HFF-Myc (cell line): ENCODE results near the gene DGKQ.

Source experiments
- DNase-seq: peaks from one replicate; pipeline ENCODE4 v3.0.0-alpha.2; 2011; ENCODE audit warnings: low read depth; ENCODE audit errors: extremely low read depth
- H3K4me3 ChIP-seq: replicated peaks from 2 replicates; pipeline ENCODE4 v1.5.1; 2011; ENCODE audit warnings: low read depth, mild to moderate bottlenecking, control low read depth, low read length
- TF ChIP-seq, protein P1 (sequence below): IDR thresholded peaks from 2 replicates; pipeline ENCODE4 v1.5.1; 2012; ENCODE audit warnings: mild to moderate bottlenecking, low read depth, low read length, control low read depth; ENCODE audit errors: missing control alignments

Gene DGKQ

GRCh38 chr4:967113-968104 is 6.0 kb downstream of the DGKQ start:
- no peak for DNase-seq
- TF ChIP-seq, protein P1, sequence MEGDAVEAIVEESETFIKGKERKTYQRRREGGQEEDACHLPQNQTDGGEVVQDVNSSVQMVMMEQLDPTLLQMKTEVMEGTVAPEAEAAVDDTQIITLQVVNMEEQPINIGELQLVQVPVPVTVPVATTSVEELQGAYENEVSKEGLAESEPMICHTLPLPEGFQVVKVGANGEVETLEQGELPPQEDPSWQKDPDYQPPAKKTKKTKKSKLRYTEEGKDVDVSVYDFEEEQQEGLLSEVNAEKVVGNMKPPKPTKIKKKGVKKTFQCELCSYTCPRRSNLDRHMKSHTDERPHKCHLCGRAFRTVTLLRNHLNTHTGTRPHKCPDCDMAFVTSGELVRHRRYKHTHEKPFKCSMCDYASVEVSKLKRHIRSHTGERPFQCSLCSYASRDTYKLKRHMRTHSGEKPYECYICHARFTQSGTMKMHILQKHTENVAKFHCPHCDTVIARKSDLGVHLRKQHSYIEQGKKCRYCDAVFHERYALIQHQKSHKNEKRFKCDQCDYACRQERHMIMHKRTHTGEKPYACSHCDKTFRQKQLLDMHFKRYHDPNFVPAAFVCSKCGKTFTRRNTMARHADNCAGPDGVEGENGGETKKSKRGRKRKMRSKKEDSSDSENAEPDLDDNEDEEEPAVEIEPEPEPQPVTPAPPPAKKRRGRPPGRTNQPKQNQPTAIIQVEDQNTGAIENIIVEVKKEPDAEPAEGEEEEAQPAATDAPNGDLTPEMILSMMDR, result no peak
- no peak overlapping the region for H3K4me3 ChIP-seq

GRCh38 chr4:966266-967112 is 6.9 kb downstream of the DGKQ start:
- no peak for DNase-seq
- no peak overlapping the region for H3K4me3 ChIP-seq
- TF ChIP-seq, protein P1, result no peak

- TF ChIP-seq, protein P1, result no peak
- no peak overlapping the region for H3K4me3 ChIP-seq
- no peak for DNase-seq
Measured at GRCh38 chr4:965766-966134, 7.6 kb downstream of the DGKQ start.

GRCh38 chr4:965048-965765 is 8.2 kb downstream of the DGKQ start:
- no peak for DNase-seq
- H3K4me3 ChIP-seq, result no peak overlapping the region
- TF ChIP-seq, protein P1, result no peak

GRCh38 chr4:964346-965025 is 8.9 kb downstream of the DGKQ start:
- TF ChIP-seq, protein P1, result no peak
- H3K4me3 ChIP-seq, result no peak overlapping the region
- DNase-seq, result no peak
